NCI-H2171 (cell line): Measurements from ENCODE around the gene ZNF502.

Experiments used
- DNase-seq: peaks from one replicate; lab custom pipeline; 2025; lab: John Stamatoyannopoulos, UW

Gene ZNF502

DNA sequence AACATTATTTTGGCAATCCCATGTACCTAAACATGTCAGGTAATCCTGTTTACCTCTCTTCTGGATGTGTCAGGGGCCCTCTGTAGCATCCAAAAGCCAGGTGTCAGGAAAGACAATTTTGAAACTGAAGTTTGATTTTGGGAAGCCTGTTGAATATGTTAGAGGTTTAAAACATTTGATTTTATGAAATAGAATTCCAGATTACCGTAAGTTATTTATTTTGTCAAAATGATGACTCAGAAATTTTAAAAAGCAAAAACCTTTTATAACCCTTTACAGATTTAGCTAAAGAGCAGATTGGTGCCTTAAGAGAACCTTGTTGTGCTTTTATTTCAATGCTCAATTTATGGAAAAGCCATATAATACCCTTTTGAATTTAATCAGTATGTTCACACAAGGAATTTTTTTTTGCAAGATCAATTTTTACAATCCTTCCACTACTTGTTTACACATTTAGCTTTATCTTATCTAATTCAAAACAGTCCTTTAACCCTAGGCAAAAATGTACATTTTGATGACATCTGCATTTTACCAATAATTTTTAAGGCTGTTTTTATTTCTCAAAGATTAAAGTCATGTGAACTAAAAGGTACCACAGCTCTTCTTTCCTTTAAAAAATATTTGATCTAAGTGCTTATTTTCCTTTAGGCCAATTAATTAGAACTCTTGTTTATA, 59.1 kb downstream of the ZNF502 start:
- DNase-seq, result no peak

DNA sequence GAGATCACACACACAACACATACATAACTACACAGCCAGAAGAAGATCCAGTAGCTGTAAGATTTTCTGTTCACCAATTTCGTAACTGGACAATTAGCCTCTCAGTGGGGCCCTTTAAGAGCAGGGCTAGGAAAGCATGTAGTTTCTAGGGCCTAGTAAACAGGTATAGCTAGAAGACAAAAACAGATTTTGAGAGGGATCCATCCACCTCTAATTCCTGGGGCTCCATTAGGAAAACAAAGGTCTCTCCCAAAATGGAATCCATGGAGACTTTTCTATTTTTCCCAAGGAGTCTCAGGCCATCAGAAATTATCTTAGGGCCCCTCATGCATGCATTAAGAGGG, 59.6 kb downstream of the ZNF502 start:
- no peak for DNase-seq
